Transverse colon (tissue), 3 donors: ENCODE measurements around the gene UBAC2.

Experiments
- POLR2A ChIP-seq: fragments of 450-650 bp; IDR thresholded peaks from one replicate; pipeline ENCODE4 v1.6.1; 2016; ENCODE audit warnings: antibody characterized with exemption, mild to moderate bottlenecking, moderate library complexity
- TF ChIP-seq, protein P1 (sequence below), 5 experiments: fragments of 200-600 bp in 3 of 5; fragments of 450-650 bp in 2 of 5; sonication (generic) in 3 of 5; IDR thresholded peaks; 1 replicate in 2 of 5; 2 replicates in 3 of 5; pipeline ENCODE4 v1.5.1; 2016 to 2017; ENCODE audit warnings: antibody characterized with exemption in 5 of 5, inconsistent platforms in 3 of 5, mild to moderate bottlenecking in 2 of 5, moderate library complexity in 1 of 5

DNA sequence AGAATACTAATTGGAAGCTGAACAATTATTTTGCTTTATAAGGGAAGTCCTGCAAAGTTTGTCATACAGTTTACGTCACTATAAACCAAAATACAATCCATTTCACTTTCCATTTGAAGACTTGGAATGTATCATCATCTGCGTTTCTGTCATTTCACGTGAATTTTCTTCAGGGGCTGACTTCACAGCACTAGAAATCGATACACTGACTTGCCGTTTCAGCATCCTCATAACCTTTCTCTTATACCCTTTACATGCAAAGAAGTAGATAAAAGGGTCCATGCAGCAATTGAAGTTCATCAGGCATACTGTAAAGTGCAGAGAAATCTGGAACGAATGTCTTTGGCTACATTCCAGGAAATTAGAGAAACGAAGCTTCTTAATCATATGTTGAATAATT lies 94.3 kb downstream of the UBAC2 start:
- TF ChIP-seq, protein P1, sequence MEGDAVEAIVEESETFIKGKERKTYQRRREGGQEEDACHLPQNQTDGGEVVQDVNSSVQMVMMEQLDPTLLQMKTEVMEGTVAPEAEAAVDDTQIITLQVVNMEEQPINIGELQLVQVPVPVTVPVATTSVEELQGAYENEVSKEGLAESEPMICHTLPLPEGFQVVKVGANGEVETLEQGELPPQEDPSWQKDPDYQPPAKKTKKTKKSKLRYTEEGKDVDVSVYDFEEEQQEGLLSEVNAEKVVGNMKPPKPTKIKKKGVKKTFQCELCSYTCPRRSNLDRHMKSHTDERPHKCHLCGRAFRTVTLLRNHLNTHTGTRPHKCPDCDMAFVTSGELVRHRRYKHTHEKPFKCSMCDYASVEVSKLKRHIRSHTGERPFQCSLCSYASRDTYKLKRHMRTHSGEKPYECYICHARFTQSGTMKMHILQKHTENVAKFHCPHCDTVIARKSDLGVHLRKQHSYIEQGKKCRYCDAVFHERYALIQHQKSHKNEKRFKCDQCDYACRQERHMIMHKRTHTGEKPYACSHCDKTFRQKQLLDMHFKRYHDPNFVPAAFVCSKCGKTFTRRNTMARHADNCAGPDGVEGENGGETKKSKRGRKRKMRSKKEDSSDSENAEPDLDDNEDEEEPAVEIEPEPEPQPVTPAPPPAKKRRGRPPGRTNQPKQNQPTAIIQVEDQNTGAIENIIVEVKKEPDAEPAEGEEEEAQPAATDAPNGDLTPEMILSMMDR (IDR thresholded peaks at IDR 0.05), result no peak
- TF ChIP-seq POLR2A, result no peak
